GM21576 (cell line): ENCODE measurements around the gene FBRSL1.

Source experiments
- ATAC-seq: cut with Tn5 transposase; IDR thresholded peaks from one replicate; pipeline ENCODE4 v1.9.1; 2021; ENCODE audit warnings: mild to moderate bottlenecking, moderate library complexity; ENCODE audit not compliant: unreplicated experiment

The FBRSL1 gene

DNA sequence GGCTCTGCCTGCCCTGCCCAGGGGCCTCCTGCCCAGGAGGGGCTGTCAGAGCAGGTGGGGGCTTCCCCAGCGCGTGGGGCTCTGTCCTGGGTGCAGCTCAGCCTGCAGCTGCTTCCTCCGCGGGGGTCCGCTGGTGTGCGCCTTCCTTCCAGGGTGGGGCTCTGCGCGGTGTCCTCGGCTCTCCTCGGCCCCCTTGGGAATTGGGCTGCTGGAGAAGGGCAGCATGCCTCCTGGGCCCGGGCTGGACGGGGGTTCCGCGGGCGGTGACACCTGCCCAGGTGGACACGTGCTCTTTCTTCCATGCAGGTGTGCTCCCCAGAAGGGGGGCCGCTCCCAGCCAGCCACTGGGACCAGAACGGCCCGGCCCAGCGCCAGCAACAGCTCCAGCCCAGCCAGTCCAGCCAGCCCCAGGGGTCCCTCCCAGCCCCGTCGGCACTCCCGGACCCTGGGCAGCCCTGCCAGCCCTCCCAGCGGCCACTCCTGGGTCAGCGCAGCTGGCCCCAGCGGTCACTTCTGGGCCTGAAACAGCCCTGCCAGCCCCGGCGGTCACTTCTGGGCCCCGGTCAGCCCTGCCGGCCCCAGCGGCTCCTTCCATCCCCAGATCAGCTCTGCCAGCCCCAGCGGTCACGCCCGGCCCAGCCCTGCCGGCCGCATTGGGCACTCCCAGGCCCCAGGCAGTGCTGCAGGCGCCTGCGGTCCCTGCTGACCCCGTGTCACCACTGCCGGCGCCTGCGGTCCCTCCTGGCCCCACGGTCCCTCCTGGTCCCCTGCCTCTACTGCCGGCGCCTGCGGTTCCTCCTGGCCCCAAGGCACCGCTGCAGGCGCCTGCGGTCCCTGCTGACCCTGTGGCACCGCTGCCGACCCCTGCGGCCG is 19.1 kb downstream of the FBRSL1 start:
- ATAC-seq = no peak

GRCh38 chr12:132510111-132510724 is 20.3 kb downstream of the FBRSL1 start:
- no peak for ATAC-seq

DNA sequence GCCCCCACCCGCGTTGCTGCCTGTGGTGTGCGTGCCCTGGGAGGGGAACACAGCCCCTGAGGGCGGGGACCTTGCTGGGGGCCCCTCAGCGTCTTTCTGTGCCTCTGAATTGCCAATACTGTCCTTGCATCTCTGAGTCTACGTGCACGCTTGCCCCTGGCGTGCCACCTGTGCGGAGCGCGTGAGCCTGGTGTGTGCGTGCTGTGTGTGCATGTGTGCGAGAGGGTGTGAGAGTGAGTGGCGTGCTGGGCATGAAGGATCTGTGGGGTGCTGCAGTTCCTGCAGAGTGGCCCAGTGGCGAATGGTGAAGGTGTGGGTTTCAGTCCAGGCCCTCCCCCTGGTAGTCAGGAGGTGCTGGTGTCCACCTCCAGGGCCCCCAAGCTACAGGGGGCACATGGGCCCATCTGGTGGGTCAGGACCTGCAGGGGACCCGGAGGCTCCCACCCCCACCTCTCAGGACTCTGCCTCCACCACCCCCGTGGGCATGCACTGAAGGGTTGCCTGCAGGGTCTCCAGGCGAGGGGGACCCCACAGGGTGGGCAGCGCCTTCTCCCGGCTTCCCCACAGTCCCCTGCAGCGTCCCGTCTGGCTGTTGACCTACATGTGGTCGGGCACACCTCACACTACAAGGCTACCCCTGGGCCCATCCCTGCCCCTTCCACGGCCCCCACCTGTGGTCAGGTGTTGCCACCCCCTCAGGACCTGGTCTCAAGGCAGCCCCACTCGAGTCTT is 21.0 kb downstream of the FBRSL1 start:
- ATAC-seq = no peak

DNA sequence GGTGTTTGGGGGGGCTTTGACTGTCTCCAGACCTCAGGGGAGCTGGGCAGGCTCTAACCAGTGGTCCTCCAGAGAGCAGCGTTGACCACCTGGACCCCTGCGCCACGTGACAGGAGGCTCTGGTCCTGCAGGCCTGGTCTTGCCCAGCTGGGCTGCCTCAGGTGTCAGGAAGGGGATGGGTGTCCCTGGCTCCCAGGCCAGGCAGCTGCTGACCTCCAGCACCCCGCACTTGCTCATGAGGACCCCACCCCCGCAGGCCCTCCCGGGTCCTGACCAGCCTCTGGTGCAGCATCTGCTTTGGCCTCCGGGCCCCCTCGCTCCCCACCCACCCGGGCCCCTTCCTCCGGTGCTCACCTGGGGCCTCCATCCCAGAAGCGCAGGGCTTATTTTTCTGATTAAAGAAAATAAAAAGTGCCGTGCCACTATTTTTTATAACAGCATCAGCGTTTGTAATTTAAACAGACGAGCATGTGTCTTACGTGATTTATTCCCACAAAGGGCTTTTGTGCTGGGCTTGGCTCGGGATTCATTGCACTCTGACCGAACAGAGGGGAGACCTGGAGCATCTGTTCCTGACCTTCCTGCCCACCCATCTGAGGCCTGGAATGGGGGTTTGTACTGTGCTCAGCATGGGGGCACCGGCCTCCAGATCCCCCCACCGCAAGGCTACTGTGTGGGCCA is 21.7 kb downstream of the FBRSL1 start:
- ATAC-seq = no peak

DNA sequence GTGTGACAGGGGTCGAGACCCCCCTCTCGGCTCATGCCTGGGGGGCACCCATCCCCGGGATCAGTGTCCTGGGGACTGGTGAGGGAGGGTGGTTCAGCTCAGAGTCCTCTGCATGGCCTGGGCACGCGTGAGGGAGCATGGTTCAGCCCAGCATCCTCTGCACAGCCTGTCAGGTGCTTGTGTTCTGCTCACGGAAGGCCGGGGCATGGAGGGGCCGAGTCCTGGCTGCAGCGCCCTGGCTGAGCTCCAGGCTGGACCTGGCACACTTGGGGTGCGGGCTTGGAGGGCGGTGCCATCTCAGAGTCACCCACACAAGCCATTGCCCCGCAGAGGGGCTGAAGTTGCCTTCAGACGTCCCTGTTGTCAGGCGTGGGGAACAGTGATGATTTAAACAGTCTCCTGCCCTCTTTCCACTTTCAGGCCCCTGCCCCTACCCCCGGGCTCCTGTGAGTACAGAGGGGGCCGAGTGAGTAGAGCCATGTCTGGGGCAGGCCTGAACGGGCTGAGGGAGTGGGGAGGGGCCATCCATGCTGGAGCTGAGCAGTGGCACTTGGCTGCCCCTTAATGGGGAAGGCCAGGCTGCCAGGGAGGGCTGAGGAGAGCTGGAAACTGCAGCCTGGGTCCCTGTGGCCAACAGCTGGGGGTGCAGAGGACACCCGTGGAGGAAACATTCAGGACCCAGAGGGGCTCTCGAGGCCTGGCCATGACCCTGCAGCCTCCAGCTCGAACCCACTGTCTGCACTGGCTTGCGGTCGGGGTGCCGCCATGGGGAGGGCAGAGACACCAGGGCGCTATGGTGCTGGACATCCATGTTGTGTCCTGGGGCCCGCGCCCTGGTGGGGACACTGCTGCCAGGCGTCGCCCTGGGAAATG is 22.5 kb downstream of the FBRSL1 start:
- no peak for ATAC-seq

- no peak for ATAC-seq
Measured at GRCh38 chr12:132513070-132513398, 23.1 kb downstream of the FBRSL1 start.

- ATAC-seq = no peak
Measured at GRCh38 chr12:132513458-132514135, 23.6 kb downstream of the FBRSL1 start.

DNA sequence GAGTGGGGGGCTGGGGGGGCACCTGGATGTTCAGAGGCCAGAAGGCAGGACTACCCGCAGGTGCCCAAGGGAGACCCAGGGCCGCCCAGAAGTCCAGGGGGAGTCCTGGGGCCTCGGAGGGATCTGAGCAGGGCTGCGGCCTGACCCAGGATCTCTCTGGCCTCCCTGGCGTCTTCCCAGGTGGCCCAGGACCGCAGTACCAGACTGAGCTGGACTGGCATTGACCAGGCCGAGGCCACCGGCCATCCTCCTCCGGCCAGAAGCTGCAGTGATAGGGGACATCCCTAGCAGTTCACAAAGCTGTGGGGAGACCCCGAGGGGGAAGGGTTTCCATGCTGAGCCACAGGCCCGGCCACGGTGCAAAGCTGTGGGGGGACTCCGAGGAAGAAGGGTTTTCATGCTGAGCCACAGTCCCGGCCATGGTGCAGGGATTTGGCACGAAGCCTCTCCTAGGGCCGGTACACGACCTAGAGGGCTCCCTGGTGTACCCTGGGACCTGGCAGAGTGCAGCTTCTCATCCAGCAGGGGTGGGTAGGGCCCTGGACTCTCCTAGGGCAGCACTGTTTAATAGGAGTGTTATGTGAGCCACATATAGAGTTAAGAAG is 24.4 kb downstream of the FBRSL1 start:
- ATAC-seq = no peak

GRCh38 chr12:132514838-132515237 is 24.9 kb downstream of the FBRSL1 start:
- no peak for ATAC-seq

GRCh38 chr12:132516095-132517012 is 26.4 kb downstream of the FBRSL1 start:
- no peak for ATAC-seq

DNA sequence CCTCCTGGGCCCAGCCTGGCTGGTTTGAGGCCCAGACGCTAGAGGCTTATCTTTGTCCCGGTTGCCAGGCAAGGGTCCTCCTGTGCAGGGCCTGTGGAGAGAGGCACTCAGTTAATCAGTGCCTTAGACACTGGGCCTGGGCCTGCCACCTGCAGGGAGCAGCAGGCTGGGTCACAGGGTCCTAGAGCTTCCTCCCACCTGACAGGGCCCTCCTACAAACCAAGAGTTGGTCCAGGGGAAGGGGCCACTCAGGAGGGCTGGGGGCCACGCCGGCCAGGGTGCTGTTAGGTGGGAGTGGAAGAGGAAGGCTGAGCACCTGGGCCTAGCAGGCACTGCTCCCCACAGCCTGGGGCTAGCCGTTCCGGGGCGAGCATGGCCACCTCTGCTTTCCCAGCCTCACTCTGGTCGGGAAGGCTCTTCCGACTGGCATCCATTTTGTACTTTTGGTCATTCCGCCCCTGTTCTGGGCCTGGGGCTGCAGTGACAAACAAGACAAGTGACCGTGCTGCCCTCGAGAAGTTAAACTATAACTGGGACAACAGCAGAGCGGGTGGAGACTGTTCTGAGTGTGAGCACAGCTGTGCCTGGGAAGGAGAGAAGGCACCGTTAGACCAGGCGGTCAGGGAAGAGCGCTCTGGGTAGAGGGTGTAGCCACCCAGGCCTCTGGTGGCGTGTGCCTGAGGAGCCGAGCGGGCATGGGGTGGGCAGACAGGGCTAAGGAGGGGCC is 27.2 kb downstream of the FBRSL1 start:
- ATAC-seq = no peak

- ATAC-seq = no peak
Measured at GRCh38 chr12:132517740-132518100, 27.8 kb downstream of the FBRSL1 start.

GRCh38 chr12:132518354-132518992 is 28.5 kb downstream of the FBRSL1 start:
- no peak for ATAC-seq

DNA sequence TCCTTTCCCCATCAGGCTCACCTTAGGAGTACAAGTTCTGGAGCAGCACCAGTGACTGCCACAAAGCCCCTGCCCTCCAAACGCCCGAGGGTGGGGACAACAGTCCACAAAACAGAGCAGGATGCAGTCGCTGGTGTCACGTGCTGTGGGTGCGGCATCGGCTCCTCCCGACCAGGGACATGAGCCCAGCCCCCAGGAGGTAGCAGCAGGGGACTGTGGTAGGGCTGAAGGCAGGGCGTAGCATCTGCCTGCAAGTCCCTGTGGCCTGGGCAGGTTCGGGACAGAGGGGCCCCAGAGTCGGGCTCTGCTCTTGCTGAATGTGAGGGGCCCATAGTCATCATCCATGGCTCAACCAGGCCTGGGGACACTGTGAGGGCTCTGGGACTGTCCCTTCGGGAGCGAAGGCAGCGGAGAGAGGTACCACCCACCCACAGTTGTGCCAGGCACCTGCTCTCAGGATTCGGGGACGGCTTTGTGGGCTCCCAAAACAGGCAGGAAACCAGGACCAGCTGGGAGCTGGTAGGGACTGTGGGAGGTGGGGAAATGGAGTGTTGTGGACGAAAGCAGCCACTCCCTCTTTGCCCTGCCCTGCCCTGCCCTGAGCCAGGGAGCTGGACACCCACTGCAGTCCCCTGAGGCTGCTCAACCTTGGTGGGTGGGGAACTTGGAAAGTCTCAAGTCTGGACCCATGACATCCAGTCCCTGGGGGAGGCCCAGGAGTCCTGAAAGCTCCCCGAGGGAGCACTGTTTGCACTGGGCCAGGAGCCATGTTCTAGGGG is 30.7 kb downstream of the FBRSL1 start:
- ATAC-seq = no peak

GRCh38 chr12:132521200-132521580 is 31.2 kb downstream of the FBRSL1 start:
- no peak for ATAC-seq

DNA sequence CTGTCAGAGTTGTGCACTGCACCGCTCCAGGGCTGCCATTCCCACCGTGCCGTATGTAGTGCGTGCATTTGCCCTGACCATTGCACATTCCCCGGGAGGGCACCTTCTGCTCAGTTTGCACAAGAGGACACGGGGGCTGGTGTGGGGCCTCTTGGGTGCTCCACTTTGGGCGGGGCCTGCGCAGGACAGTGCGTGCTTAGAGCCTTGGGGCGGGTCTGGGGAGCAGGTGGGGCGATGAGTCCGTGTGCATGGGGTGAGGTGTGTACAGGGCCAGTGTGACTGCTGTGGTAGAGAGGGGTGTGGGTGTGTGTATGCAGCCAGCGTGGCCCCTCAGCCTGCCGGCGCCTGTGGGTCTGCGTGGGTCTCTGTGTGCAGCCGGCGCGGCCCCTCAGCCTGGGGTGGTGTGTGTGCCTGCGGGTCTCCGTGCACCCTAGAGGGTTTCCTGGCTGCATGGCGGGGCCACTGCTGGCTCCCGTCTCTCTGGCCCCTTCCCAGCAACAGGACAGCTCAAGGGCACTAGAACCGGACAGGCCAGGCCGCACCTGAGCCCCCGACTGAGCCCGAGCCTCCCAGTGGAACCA is 31.9 kb downstream of the FBRSL1 start:
- ATAC-seq = no peak
